ENCODE measurements around the gene FAHD1. TPM values are rescaled to one million over a fixed set of nuclear protein-coding genes. Genes with fewer than 3 reads are reported as not detected.

FAHD1 gene
- total RNA-seq, 1 donor from 2014 or later = 26.5 TPM

DNA sequence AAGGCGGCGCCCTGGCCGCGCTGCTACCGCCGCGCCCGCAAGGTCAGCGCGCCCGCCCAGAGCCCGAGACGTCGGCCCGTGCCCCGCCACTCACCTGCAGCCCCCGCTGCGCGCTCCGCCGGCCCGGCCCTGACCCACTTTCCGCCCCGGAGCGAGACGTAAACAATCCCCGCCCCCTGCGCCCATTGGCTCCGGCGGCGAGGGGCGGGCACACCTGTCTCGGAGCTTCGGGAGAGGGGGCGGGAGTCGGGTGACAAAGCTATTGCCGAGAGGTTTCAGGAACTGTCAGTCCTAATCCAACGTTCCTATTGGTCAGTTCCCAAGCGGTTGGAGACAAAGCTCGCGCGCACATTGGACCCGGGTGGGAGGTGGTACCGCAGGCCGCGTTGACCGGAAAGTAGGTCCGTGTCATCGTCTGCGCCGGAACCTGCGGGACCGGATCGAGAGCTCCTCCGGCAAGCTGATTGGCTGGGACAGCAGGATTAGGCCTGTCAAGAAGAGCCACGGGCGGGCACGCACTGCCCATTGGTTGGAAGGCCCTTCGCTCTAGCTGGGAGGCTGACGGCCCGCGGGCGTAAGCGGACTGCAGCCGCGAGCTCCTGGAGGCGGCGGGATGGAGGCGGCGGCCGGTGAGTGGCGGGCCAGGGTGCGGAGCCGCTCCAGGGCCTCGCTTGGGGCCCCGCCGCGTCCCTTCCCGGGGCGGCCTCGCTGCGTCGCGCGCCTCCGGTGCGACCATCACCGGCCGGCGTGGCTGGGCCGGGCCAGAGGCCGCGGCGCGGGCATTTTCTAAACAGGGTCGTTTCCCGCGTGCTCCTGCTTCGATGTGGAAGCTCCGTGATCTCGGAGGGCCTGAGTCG lies 44.4 kb upstream of the FAHD1 start, which contains the start of the genes NUBP2 and SPSB3:
TSS of gene NUBP2 (plus strand) at position 553 of the 857 bp plus-strand sequence. CDS start at position 614, 61 bp downstream.
TSS of gene SPSB3 (minus strand) at position 164 of the 857 bp plus-strand sequence. CDS start 1,088 bp downstream, outside the sequence.
- H3K36me3 Mint-ChIP-seq (ENCODE audit: unreplicated experiment) = no peaks in the 10 kb centered on the region
- H3K4me3 Mint-ChIP-seq (ENCODE audit: unreplicated experiment) = peak within 1 kb of the TSS; percentile 92
- no peak for TF ChIP-seq CTCF (IDR thresholded peaks at IDR 0.05; ENCODE audit: partially characterized antibody, unreplicated experiment)
- H3K27ac Mint-ChIP-seq (ENCODE audit: unreplicated experiment) = peak within 1 kb of the TSS; percentile 87
- peak; percentile 98 for DNase-seq
- H3K9me3 Mint-ChIP-seq (ENCODE audit: unreplicated experiment) = peaks cover 5% of the 10 kb centered on the region
- peaks cover 4% of the 10 kb centered on the region for H3K4me1 Mint-ChIP-seq (ENCODE audit: low read depth, unreplicated experiment)
- peaks cover 20% of the 10 kb centered on the region for H3K27me3 Mint-ChIP-seq (ENCODE audit: unreplicated experiment)

DNA sequence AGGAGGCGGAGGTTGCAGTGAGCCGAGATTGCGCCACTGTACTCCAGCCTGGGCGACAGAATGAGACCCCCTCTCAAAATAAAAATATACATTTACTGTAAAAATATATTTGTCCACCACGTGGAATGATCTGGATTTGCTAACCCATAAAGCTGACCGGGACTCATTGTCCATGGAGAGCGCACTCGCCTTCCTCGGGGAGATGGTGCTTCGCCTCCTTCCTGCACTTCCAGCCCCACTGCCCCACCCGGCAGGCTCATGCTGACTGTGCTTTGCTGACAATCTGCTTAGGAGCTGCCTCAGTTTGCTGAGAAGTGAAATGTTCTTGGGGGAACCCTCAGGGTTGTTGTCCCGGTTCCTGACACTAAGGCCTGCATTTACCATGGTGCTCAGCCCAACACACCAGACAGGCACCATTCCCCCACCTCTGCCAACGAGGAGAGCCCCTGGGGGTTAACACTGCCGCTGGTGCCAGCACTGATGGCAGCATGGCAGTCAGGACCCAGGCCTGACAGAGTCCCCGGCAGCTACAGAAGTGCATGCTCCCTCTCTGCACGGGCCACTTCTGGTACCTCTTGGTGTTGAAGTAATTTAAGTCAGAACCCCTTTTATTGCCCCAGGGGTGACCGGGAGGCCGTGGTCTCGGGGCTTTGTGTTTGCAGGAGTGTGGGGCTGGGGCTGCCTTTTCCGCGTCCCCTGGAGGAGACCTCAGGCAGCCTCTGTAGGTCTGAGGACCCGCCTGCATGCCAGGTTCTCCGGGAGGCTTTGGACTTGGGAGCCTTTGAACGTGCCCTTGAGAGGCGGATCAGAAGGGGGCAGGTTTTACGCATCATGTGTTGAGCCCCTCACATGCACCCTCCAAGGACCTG lies 41.8 kb upstream of the FAHD1 start:
- Mint-ChIP-seq H3K4me1 (ENCODE audit: low read depth, unreplicated experiment) (peaks cover 2% of the 10 kb centered on the region), H3K4me3 (ENCODE audit: unreplicated experiment) (no peak overlapping the region), H3K36me3 (ENCODE audit: unreplicated experiment) (no peaks in the 10 kb centered on the region), H3K9me3 (ENCODE audit: unreplicated experiment) (peaks cover 5% of the 10 kb centered on the region), H3K27me3 (ENCODE audit: unreplicated experiment) (peaks cover 15% of the 10 kb centered on the region), H3K27ac (ENCODE audit: unreplicated experiment) (no peak overlapping the region)
- DNase-seq = no peak
- TF ChIP-seq CTCF (IDR thresholded peaks at IDR 0.05; ENCODE audit: partially characterized antibody, unreplicated experiment) = no peak

DNA sequence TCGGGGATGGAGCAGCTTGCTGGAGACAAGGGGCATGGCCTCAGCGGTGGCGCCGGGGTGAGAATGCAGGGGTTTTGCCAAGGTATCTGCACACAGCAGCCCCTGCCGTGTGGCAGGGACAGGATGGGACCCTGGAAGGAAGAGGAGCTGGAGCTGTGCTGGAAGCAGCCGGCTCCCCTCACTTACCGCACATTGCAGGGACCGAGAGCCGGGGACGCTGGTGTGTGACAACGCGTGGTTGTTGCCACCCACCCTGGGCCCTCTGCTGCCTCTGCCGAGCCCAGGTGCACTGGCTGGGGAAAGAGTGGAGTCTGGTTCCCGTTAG lies 41.2 kb upstream of the FAHD1 start:
- H3K27me3 Mint-ChIP-seq (ENCODE audit: unreplicated experiment) = peaks cover 15% of the 10 kb centered on the region
- peaks cover 3% of the 10 kb centered on the region for H3K9me3 Mint-ChIP-seq (ENCODE audit: unreplicated experiment)
- no peaks in the 10 kb centered on the region for H3K36me3 Mint-ChIP-seq (ENCODE audit: unreplicated experiment)
- H3K27ac Mint-ChIP-seq (ENCODE audit: unreplicated experiment) = no peak overlapping the region
- no peak for TF ChIP-seq CTCF (IDR thresholded peaks at IDR 0.05; ENCODE audit: partially characterized antibody, unreplicated experiment)
- peaks cover 2% of the 10 kb centered on the region for H3K4me1 Mint-ChIP-seq (ENCODE audit: low read depth, unreplicated experiment)
- DNase-seq = no peak
- no peak overlapping the region for H3K4me3 Mint-ChIP-seq (ENCODE audit: unreplicated experiment)

DNA sequence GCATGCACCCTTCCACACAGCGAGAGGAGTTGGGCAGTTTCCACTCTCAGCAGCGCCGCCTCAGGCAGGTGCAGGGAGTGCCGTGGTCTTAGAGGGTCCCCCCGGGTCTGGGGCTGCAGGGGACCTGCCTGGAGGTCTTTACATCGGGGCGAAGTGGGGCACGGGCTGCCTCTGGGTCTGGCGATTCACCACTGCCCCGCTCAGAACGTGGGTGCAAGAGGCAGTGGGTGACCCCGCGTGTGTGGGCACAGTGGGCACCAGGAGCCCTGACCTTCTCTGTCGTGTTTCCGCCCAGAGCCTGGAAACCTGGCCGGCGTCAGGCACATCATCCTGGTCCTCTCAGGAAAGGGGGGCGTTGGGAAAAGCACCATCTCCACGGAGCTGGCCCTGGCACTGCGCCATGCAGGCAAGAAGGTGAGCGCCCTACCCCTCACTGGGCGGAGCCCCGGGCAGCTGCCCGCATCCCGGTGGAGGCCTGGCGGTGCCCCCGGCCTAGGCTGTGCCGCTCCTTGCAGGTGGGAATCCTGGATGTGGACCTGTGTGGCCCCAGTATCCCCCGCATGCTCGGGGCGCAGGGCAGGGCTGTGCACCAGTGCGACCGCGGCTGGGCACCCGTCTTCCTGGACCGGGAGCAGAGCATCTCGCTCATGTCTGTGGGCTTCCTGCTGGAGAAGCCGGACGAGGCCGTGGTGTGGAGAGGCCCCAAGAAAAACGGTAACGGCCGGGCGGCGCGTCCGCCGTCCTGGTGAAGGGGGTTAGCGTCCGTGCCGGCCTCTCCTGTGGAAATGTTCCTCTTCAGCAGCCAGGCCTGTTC lies 40.6 kb upstream of the FAHD1 start:
- Mint-ChIP-seq H3K27me3 (ENCODE audit: unreplicated experiment) (peaks cover 12% of the 10 kb centered on the region), H3K9me3 (ENCODE audit: unreplicated experiment) (peaks cover 3% of the 10 kb centered on the region), H3K36me3 (ENCODE audit: unreplicated experiment) (no peaks in the 10 kb centered on the region), H3K4me3 (ENCODE audit: unreplicated experiment) (no peak overlapping the region), H3K27ac (ENCODE audit: unreplicated experiment) (no peak overlapping the region), H3K4me1 (ENCODE audit: low read depth, unreplicated experiment) (no peaks in the 10 kb centered on the region)
- peak; percentile 22 for DNase-seq
- TF ChIP-seq CTCF (IDR thresholded peaks at IDR 0.05; ENCODE audit: partially characterized antibody, unreplicated experiment) = no peak
